ENCODE data around the gene KRTAP4-1.
"Not testable (repeated sequence)": the region's sequence is repeated elsewhere in the genome, so short reads cannot be mapped to it uniquely, and the experiment has no call there.

The KRTAP4-1 gene

GRCh38 chr17:41171886-41172285 is 12.8 kb downstream of the KRTAP4-1 start:
- no peak for DNase-seq (ENCODE audit: low read depth in 3 of 3)

GRCh38 chr17:41168121-41168520 is 16.6 kb downstream of the KRTAP4-1 start, which contains the start of gene KRTAP4-3:
Gene KRTAP4-3, minus strand, starts transcription at chr17:41168221. Its CDS starts 49 bp downstream, at chr17:41168172.
- no peak for DNase-seq (ENCODE audit: low read depth in 3 of 3)

- DNase-seq (ENCODE audit: low read depth in 3 of 3): no peak
Observed at GRCh38 chr17:41167561-41167960, 17.1 kb downstream of the KRTAP4-1 start.

GRCh38 chr17:41163828-41164227 is 20.9 kb downstream of the KRTAP4-1 start:
- no peak for DNase-seq (ENCODE audit: low read depth in 3 of 3)

- no peak for DNase-seq (ENCODE audit: low read depth in 3 of 3)
Observed at GRCh38 chr17:41160648-41161047, 24.1 kb downstream of the KRTAP4-1 start, which contains the start of gene KRTAP4-4. Gene KRTAP4-4, minus strand, starts transcription at chr17:41160748. Its CDS starts 57 bp downstream, at chr17:41160691.

GRCh38 chr17:41160190-41160589 is 24.5 kb downstream of the KRTAP4-1 start:
- DNase-seq (ENCODE audit: low read depth in 3 of 3): not testable (repeated sequence)

- DNase-seq (ENCODE audit: low read depth in 3 of 3): no peak
Observed at GRCh38 chr17:41153856-41154255, 30.9 kb downstream of the KRTAP4-1 start.

- DNase-seq (ENCODE audit: low read depth in 3 of 3): no peak
Observed at GRCh38 chr17:41151525-41151924, 33.2 kb downstream of the KRTAP4-1 start.

GRCh38 chr17:41150026-41150425 is 34.7 kb downstream of the KRTAP4-1 start:
- no peak for DNase-seq (ENCODE audit: low read depth in 3 of 3)

GRCh38 chr17:41149652-41149985 is 35.1 kb downstream of the KRTAP4-1 start, which contains the start of gene KRTAP4-5:
Gene KRTAP4-5, minus strand, starts transcription at chr17:41149825. Its CDS starts 58 bp downstream, at chr17:41149767.
- no peak for DNase-seq (ENCODE audit: low read depth in 3 of 3)

- not testable (repeated sequence) for DNase-seq (ENCODE audit: low read depth in 3 of 3)
Observed at GRCh38 chr17:41148971-41149651, 35.6 kb downstream of the KRTAP4-1 start.

- no peak for DNase-seq (ENCODE audit: low read depth in 3 of 3)
Observed at GRCh38 chr17:41147531-41148204, 37.0 kb downstream of the KRTAP4-1 start.

GRCh38 chr17:41145261-41145660 is 39.5 kb downstream of the KRTAP4-1 start:
- no peak for DNase-seq (ENCODE audit: low read depth in 3 of 3)

- no peak for DNase-seq (ENCODE audit: low read depth in 3 of 3)
Observed at GRCh38 chr17:41144846-41145245, 39.9 kb downstream of the KRTAP4-1 start.

- DNase-seq (ENCODE audit: low read depth in 3 of 3): no peak
Observed at GRCh38 chr17:41141361-41141760, 43.4 kb downstream of the KRTAP4-1 start.

GRCh38 chr17:41140360-41141131 is 44.2 kb downstream of the KRTAP4-1 start, which contains the start of gene KRTAP4-6:
Gene KRTAP4-6, minus strand, starts transcription at chr17:41140544. Its CDS starts 57 bp downstream, at chr17:41140487.
- no peak for DNase-seq (ENCODE audit: low read depth in 3 of 3)

- not testable (repeated sequence) for DNase-seq (ENCODE audit: low read depth in 3 of 3)
Observed at GRCh38 chr17:41139865-41140264, 44.8 kb downstream of the KRTAP4-1 start.
